ENCODE data around the gene CD68. TPM values are rescaled to one million over a fixed set of nuclear protein-coding genes. Genes with fewer than 3 reads are reported as not detected.
A peak's percentile ranks its signal among the peaks of the same experiment; 100 is the strongest.

Gene CD68
- total and polyA plus RNA-seq, 7 donors = 24.6 to 161 (median 56.4) TPM

- no peaks in the 10 kb centered on the region for H3K9me3 ChIP-seq
- H3K27ac ChIP-seq = no peak overlapping the region
- intact Hi-C loops (cut with DNase I) = loop anchor here (5.0 to 10.0 kb wide), 2 partner anchors 181 to 308 kb away; partner anchors contain the start of genes CTDNEP1, ELP5 and TNK1
- TF ChIP-seq POLR2A (IDR thresholded peaks at IDR 0.05) (no peak), EP300 (IDR thresholded peaks at IDR 0.05) (no peak), CTCF (IDR thresholded peaks at IDR 0.05) (no peak), POLR2AphosphoS5 (IDR thresholded peaks at IDR 0.05) (no peak)
- no peak for DNase-seq
- peaks cover 0 to 55% (median 50%) of the 10 kb centered on the region in 4 donors for H3K4me1 ChIP-seq
- H3K27me3 ChIP-seq = no peaks in the 10 kb centered on the region
- H3K4me3 ChIP-seq = peak overlapping the region in 1 of 4 donors; percentile 97
- WGBS, 2 donors = 88 to 91% methylated on average over 30 of the region's 30 CpGs
- H3K36me3 ChIP-seq = peaks cover 13 to 48% (median 41%) of the 10 kb centered on the region in 4 donors
Observed at GRCh38 chr17:7563115-7563869, 16.1 kb upstream of the CD68 start.

- intact Hi-C loops (cut with DNase I) = loop anchor here (10.0 kb wide), 1 partner anchor 315 kb away; the partner anchor contains the start of genes CTDNEP1 and ELP5
- Histone ChIP-seq H3K27me3 (no peaks in the 10 kb centered on the region), H3K36me3 (peaks cover 21 to 71% (median 51%) of the 10 kb centered on the region in 4 donors), H3K4me3 (no peak overlapping the region), H3K9me3 (no peaks in the 10 kb centered on the region), H3K4me1 (peaks cover 0 to 19% (median 16%) of the 10 kb centered on the region in 4 donors), H3K27ac (no peak overlapping the region)
- DNase-seq = no peak
- WGBS, 2 donors = 74 to 84% methylated on average over 5 of the region's 5 CpGs
- TF ChIP-seq EP300 (IDR thresholded peaks at IDR 0.05) = no peak
- no peak for TF ChIP-seq POLR2A (IDR thresholded peaks at IDR 0.05)
- no peak for TF ChIP-seq POLR2AphosphoS5 (IDR thresholded peaks at IDR 0.05)
- no peak for TF ChIP-seq CTCF (IDR thresholded peaks at IDR 0.05)
Observed at GRCh38 chr17:7569571-7569970, 9.9 kb upstream of the CD68 start.

- intact Hi-C loops (cut with DNase I) = loop anchor here (5.0 kb wide), 1 partner anchor 263 kb away; the partner anchor contains the start of gene EIF5A
- whole genome bisulfite sequencing, 2 donors = 97 to 98% methylated on average over 10 of the region's 10 CpGs
- no peak for DNase-seq
- TF ChIP-seq POLR2AphosphoS5 (IDR thresholded peaks at IDR 0.05) (no peak), EP300 (IDR thresholded peaks at IDR 0.05) (no peak), POLR2A (IDR thresholded peaks at IDR 0.05) (no peak), CTCF (IDR thresholded peaks at IDR 0.05) (no peak)
- Histone ChIP-seq H3K36me3 (peaks cover 28 to 71% (median 51%) of the 10 kb centered on the region in 4 donors), H3K27me3 (no peaks in the 10 kb centered on the region), H3K27ac (no peak overlapping the region), H3K9me3 (no peaks in the 10 kb centered on the region), H3K4me3 (no peak overlapping the region), H3K4me1 (peaks cover 0 to 24% (median 21%) of the 10 kb centered on the region in 4 donors)
Observed at GRCh38 chr17:7570351-7570750, 9.1 kb upstream of the CD68 start.

GRCh38 chr17:7572338-7572587 is 7.2 kb upstream of the CD68 start:
- H3K27me3 ChIP-seq = no peaks in the 10 kb centered on the region
- intact Hi-C loops (cut with DNase I) = loop anchor here (2.0 to 5.0 kb wide), 2 partner anchors 89 to 265 kb away; partner anchors contain the start of gene EIF5A
- peaks cover 38 to 71% (median 55%) of the 10 kb centered on the region in 4 donors for H3K36me3 ChIP-seq
- H3K9me3 ChIP-seq = no peaks in the 10 kb centered on the region
- WGBS, 2 donors = 0% methylated on average over 11 of the region's 11 CpGs
- no peak for TF ChIP-seq POLR2AphosphoS5 (IDR thresholded peaks at IDR 0.05)
- peak in 1 of 4 donors; percentile 65 for TF ChIP-seq EP300 (IDR thresholded peaks at IDR 0.05)
- peak overlapping the region; percentile 89 to 100 (median 94) for H3K27ac ChIP-seq
- DNase-seq = no peak
- peak overlapping the region; percentile 21 to 83 (median 59) for H3K4me3 ChIP-seq
- H3K4me1 ChIP-seq = peaks cover 0 to 36% (median 34%) of the 10 kb centered on the region in 4 donors

- 0 to 1% methylated on average over 73 of the region's 73 CpGs for WGBS, 2 donors
- intact Hi-C loops (cut with DNase I) = loop anchor here (2.0 to 5.0 kb wide), 2 partner anchors 90 to 265 kb away; partner anchors contain the start of gene EIF5A
- peaks cover 0 to 36% (median 34%) of the 10 kb centered on the region in 4 donors for H3K4me1 ChIP-seq
Observed at GRCh38 chr17:7572588-7573323, 6.7 kb upstream of the CD68 start.

More at GRCh38 chr17:7572588-7573323, 6.7 kb upstream of the CD68 start:
- Histone ChIP-seq H3K9me3 (no peaks in the 10 kb centered on the region), H3K27ac (peak overlapping the region; percentile 97 to 100 (median 98)), H3K27me3 (no peaks in the 10 kb centered on the region), H3K36me3 (peaks cover 43 to 71% (median 55%) of the 10 kb centered on the region in 4 donors), H3K4me3 (peak overlapping the region; percentile 80 to 100 (median 89))
- peak; percentile 99 to 100 (median 99) for TF ChIP-seq POLR2AphosphoS5 (IDR thresholded peaks at IDR 0.05)
- TF ChIP-seq EP300 (IDR thresholded peaks at IDR 0.05) = no peak
- TF ChIP-seq POLR2A (IDR thresholded peaks at IDR 0.05) = peak; percentile 98 to 99
- TF ChIP-seq CTCF (IDR thresholded peaks at IDR 0.05) = no peak
- DNase-seq = peak; percentile 100

Measured in sigmoid colon (tissue), 7 donors.